GM10847 (cell line): ENCODE data around the gene VPS9D1.

ENCODE experiments used
- POLR2A ChIP-seq: IDR thresholded peaks from 2 replicates; pipeline ENCODE4 v1.6.1; 2011; ENCODE audit not compliant: insufficient read length; ENCODE audit errors: extremely low read depth

Gene VPS9D1

DNA sequence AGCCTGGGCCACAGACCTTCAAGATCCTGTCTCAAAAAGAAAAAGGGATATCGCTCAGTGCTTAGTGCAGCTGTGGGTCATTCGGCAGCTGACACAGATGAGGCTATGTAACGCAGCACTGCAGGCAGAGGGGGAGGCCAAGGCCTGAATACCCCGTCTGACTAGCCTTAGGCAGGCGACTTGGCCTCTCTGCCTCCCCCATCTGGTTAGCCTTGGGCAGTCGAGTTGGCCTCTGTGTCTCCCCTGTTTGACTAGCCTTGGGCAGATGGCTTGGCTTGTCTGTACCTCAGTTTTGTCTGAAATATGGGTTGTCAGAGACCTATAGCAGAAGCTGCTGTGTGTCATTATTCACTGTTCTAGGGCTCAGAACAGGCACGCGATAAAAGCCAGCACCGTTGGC lies 53.1 kb downstream of the VPS9D1 start:
- TF ChIP-seq POLR2A: no peak

DNA sequence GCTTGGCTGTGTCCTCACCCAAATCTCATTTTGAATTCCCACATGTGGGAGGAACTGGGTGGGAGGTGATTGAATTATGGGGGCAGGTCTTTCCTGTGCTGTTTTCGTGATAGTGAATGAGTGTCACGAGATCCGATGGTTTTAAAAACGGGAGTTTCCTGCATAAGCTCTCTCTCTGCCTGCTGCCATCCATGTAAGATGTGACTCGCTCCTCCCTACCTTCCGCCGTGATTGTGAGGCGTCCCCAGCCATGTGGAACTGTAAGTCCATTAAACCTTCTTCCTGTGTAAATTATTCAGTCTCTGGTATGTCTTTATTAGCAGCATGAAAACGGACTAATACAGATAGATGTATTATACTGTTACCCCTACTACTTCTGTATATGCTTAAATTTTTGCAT lies 59.5 kb downstream of the VPS9D1 start:
- TF ChIP-seq POLR2A: no peak

GRCh38 chr16:89660146-89660545 lies 60.6 kb downstream of the VPS9D1 start:
- no peak for TF ChIP-seq POLR2A

GRCh38 chr16:89658221-89658879 lies 62.3 kb downstream of the VPS9D1 start:
- no peak for TF ChIP-seq POLR2A

DNA sequence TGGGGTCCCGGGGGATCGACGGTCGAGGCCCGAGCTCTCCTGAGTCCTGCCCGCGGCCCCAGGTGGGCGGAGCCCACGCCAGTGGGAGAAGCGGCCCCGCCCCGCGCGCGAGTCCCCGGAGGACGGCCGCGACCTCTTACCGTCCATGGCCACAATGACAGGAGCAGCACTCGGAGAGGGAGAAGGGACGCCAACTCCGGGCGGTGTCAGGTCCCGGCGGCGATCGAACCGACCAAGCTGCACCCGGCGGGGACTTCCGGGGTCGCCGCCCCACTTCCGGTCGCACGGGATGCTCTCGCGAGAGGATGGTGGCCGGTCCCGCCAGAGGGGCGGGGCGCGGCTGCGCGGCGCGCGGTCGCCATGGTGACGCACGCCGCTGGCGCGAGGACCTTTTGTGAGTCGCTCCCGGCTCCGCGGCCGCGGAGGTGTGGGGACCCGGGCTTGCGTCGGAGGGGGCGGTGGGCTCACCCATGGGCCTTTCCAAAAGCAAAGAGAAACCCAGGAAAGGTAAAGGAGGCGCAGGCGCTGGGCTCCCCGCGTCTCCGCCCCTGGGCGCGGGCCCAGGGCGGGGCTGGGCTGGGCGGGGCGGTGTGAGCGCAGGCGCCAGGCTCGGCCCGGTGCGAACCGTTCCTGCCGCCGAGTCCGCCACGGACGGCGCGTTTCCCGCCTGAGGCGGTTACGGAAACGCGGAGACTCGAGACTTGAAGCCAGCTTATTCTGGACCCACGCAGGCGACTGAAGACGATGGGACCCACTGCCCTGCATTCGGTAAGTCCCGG lies 63.1 kb downstream of the VPS9D1 start, which contains the start of the genes CHMP1A and SPATA33:
Gene CHMP1A (minus strand): TSS at position 267 of the 779 bp plus-strand sequence. CDS start 120 bp downstream, at position 147.
Gene SPATA33 (plus strand): TSS at position 395 of the 779 bp plus-strand sequence. CDS start 76 bp downstream, at position 471.
- peak; percentile 89 for TF ChIP-seq POLR2A
